GM12892 (cell line): ENCODE measurements around the gene MED26.

Experiments used
- POLR2A ChIP-seq: IDR thresholded peaks from 2 replicates; pipeline ENCODE4 v1.6.1; 2011; ENCODE audit warnings: low read depth, low read length, control low read depth
- POLR2AphosphoS5 ChIP-seq: IDR thresholded peaks from 2 replicates; pipeline ENCODE4 v1.6.1; 2011; ENCODE audit warnings: low read depth, low read length, control low read depth
- TAF1 ChIP-seq: IDR thresholded peaks from 2 replicates; pipeline ENCODE4 v1.6.1; 2011; ENCODE audit warnings: low read depth, mild to moderate bottlenecking, control low read depth, low read length, borderline replicate concordance

GRCh38 chr19:16585808-16586476, 42.1 kb downstream of the MED26 start:
- peak; percentile 73; the same call in 1 of the 2 replicates for TF ChIP-seq POLR2AphosphoS5
- peak; percentile 75 for TF ChIP-seq POLR2A
- TF ChIP-seq TAF1: peak; percentile 25; the same call in 1 of the 2 replicates
